Measurements from ENCODE around the gene PHF20. TPM values are rescaled to one million over a fixed set of nuclear protein-coding genes. Genes with fewer than 3 reads are reported as not detected.
"Not testable (repeated sequence)": the region's sequence is repeated elsewhere in the genome, so short reads cannot be mapped to it uniquely, and the experiment has no call there.

Gene PHF20
- total RNA-seq, 1 donor from 2014 or later = 46.2 TPM

DNA sequence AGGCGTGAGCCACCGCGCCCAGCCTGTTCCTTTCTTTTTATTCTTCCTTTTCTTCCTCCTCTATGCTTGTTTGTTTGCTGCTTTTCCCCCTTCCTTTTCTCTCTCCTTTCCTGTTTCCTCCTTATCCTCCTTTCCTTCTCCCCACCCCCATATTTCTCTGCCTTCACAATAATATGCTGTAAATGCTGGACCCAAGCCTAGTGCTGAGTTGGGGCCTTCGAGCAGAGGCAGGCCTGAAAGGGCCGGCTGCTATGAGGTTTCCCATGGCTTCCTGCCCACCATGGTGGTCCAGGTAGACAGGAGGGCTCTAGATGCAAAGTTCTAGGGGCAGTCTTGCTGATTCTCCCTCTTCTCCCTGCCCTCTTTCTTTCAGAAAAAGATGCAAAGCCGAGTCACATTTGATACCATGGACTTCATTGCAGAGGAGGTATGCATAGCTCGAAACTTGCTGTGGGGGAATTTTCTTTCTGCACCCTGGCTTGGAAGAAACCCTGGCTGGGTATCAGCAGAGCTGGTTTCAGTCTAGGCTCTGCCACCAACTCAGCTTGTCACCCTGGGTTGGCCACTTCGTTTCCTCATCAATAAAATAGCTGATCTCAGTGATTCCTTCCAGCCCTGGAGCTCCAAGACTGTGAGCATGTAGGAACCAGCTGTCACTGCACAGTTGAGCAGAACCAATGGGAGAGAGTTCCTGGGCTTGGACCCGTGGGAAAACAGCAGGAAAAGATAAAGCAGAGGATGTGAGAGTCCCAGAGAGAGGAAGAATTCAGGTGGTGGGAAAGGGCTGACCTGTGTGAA is 204.0 kb downstream of the PHF20 start:
- DNase-seq = no peak

DNA sequence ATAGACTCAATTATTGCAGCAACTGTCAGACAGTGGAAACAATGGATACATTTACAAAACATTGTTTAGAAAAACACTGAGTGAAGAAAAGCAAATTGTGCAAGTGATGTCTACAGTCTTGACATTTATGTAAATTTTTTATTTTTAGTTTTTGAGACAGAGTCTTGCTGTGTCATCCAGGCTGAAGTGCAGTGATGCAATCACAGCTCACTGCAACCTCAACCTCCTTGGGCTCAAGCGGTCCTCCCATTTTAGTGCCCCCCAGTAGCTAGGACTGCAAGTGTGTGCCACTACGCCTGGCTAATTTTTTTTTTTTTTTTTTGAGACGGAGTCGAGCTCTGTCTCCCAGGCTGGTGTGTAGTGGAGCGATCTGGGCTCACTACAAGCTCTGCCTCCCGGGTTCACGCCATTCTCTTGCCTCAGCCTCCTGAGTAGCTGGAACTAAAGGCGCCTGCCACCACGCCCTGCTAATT is 206.3 kb downstream of the PHF20 start:
- no peak for DNase-seq

DNA sequence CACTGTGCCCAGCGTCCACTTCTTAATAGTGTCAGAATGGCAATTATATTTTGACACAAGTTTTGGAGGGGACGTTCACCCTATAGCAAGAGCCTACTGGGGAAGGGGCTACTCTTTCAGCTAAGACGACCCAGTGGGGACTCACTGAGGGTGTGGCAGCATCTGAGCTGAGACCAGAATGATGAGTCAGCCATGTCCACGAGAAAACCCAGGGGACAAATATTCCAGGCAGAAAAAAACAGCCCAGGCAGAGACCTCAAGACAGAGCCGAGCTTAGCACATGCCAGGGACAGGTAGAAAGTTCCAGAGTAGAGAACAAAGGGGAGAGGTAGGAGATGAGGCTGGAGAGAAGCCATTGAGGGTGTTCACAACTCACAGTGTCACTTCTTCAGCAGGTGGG is 207.7 kb downstream of the PHF20 start:
- DNase-seq = no peak

DNA sequence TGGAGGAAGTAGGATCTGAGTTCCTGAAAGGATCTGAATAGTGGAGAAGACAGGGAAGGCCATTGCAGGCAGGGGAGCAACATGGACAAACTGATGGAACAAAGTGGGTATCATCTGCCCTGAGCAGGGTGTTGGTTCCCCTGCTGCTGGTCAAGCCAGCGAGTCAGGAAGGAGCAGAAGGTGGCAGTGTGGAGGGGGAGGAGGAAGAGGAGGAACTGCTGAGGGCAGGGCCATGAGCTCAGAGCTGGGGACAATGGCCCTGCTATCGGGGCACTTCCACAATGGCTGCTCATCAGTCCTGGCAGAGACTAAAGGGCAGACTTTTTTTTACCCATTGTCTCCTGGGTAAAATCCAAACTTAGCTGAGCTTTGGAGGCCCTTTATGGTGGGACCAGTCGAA is 210.2 kb downstream of the PHF20 start:
- no peak for DNase-seq

DNA sequence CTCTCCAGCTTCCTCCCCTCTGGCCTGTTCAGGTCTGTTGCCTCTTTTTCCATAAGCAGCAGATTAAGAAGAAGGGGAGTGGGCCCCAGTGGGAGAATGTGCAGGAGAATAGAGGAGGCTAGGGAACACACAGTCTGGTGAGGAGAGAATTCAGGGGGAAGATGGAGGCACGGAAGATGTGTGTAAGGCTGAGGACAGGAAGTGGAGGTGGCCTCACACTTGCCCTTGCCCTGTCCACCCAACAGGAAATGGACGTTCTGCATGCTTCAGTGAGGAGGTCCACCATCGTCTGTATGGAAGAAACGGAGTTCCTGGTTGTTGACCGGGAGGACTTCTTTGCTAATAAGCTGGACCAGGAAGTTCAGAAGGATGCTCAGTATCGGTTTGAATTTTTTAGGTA is 212.6 kb downstream of the PHF20 start:
- DNase-seq = no peak

DNA sequence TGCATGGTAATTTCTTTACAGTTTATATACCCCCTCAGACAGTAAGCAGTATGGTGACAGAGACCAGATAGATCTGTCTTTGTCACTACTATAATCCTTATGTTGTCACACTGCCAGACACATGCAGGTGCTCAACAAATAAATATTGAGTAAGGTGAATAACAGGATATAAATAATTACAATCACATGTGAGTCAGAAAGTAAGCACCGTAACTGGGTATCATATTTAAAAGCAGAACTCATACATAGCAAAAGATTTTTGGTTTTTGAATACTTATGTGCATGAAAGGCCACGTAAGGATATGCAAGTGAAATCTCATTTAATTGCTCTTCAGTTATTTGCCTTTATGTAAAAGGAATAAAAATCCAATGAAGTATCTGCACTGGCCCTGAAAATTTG is 214.0 kb downstream of the PHF20 start:
- DNase-seq = no peak

DNA sequence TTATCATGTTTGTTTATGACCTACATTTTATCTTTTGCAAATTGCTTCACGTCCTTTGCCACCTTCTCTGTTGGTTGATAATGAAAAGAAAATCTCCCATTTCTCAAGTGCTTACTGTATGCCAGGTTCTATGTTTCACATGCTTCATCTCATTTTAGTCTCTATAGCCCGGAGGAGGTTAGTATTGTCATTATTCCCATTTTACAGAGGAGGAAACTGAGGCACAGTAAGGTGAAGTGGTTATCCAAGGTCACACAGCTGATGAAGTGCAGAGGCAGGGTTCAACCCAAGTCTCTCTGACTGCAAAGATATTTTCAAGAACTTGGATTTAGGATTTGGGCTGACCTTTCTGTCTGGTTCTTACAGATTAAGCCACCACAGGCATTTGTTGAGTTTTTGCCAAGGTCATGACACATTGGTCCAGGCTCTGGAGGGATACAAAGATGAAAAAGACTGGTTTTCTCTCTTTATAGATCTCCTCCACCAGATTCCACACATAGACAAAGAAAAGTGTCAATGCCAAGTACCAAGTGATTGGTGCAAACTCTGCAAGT is 217.2 kb downstream of the PHF20 start:
- no peak for DNase-seq

DNA sequence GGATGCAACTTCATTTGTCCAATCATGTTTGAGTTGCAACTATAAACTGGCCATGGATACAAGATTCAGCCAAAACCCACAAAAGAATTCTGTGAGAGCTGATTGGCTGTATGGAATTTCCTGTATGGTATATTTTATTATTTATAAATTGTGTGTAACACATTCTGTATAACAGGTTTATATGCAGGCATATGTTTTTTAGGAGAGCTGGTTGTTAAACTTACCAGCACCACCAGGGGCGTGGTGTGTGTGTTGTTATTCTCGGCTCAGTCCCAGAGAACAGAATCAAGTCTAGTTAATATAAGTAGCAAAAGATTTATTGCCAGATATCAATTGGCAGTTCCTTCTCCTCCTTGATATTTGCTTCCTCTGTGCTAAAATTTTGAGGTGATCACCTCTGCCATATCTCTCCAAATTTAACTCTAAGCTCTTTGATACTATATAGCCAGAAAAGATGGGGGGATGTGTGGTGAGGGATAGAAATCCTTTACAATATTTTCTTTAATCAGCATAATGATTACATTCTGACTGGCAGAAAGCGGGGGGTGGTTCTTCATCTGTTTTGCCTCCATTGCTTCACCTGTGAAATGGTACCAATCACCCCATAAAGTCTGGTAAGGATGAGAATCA is 219.4 kb downstream of the PHF20 start:
- DNase-seq = peak; percentile 35

DNA sequence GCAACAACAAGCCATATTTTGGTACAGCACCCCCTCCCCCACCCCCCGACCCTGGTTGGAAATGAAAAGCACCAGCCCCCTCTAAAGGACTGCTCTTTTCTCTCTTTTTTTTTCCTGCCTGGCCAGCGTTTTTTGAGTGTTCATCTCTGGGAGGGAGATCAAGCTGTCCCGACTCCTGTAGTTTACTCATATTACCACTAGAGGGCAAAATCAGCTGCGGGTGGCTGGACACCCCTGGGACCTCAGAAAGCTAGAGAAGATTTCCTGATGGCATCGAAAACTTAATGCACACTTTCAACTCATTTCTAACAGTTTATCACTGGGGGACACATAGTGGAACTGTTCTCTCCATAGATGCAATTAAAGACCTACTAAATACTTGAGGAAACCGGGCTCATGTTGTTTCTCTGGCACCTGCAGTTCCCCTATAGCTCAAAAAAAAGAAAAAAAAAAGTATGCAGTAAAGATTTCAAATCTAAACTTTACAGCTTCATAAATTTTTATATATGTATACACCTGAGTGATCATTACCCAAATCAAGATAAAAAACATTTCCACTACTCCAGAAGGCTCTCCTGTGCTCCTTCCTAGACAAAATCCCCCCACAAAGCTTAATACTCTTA is 221.0 kb downstream of the PHF20 start:
- peak; percentile 85 for DNase-seq

DNA sequence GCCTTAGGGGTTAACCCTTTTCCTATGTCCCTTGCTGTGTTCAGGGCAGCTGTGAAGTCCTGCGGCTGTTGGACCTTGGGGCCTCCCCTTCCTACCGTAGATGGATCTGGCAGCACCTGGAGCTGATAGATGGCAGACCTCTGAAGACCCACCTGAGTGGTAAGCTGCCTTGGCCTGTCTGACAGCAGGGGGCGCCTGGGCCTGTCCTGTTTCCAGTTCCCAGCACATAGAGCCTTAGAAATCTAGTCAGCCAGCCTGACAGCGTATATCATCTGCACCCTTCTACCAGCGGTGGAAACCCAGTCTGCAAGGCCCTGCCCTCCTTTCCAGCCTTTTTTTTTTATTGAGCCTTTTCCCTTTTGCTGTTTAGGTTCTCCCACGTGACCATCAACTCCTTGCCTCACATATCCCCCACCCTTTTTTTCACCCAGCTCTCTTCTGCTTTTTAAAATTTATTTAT is 223.2 kb downstream of the PHF20 start:
- DNase-seq = peak; percentile 91

DNA sequence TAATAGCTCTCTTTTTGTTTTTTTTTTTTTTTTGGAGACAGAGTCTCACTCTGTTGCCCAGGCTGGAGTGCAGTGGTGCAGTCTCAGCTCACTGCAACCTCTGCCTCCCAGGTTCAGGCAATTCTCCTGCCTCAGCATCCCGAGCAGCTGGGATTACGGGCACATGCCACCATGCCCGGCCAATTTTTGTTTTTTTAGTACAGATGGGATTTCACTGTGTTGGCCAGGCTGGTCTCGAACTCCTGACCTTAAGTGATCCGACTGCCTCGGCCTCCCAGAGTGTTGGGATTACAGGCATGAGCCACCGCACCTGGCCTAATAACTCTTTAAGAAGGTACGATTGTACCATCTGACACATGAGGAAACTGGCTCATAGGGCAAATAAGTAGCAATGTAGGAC is 224.7 kb downstream of the PHF20 start:
- DNase-seq = not testable (repeated sequence)

Small RNAs within 50 kb of the gene (small RNA-seq; reads per million reads assigned to genes)
- gene COX7BP2 (ENCODE audit: low replicate concordance) (not detected), gene HIGD1AP16 (ENCODE audit: low replicate concordance) (not detected), gene RF00019 (ENCODE audit: low replicate concordance) (not detected), gene RF00026 (ENCODE audit: low replicate concordance) (not detected), gene RNU4-40P (ENCODE audit: low replicate concordance) (not detected), gene RNU6-937P (ENCODE audit: low replicate concordance) (not detected)

Other genes with a start within 250 kb of the PHF20 start
- gene C20orf173, start 242.4 kb upstream of the PHF20 start, total RNA-seq = not detected
- gene ERGIC3, start 229.9 kb upstream of the PHF20 start, total RNA-seq = 202 TPM
- gene SPAG4, start 156.2 kb upstream of the PHF20 start, total RNA-seq = not detected
- 91.0 TPM for gene CPNE1, start 107.1 kb upstream of the PHF20 start, total RNA-seq
- 52.1 TPM for gene RBM12, start 107.1 kb upstream of the PHF20 start, total RNA-seq
- 33.3 TPM for gene NFS1, start 72.7 kb upstream of the PHF20 start, total RNA-seq
- gene ROMO1, start 72.6 kb upstream of the PHF20 start, total RNA-seq = 96.8 TPM
- gene RBM39, start 29.8 kb upstream of the PHF20 start, total RNA-seq = 426 TPM
- gene SCAND1, start 182.5 kb downstream of the PHF20 start, total RNA-seq = 24.5 TPM
- 1.9 TPM for gene CNBD2, start 196.6 kb downstream of the PHF20 start, total RNA-seq